ENCODE measurements around the gene INAFM1. TPM values are rescaled to one million over a fixed set of nuclear protein-coding genes. Genes with fewer than 3 reads are reported as not detected.

Gene INAFM1
- total RNA-seq, 1 experiment from 2014 or later = 5.1 TPM

GRCh38 chr19:47319923-47320871 lies 45.5 kb downstream of the INAFM1 start:
- CTCF ChIA-PET = no interaction called here
- Histone ChIP-seq H3F3A (ENCODE audit: low read length, unreplicated experiment) (no peaks in the 10 kb centered on the region), H3K4me3 (ENCODE audit: low read length) (no peak overlapping the region), H3K79me2 (ENCODE audit: low read length) (no peaks in the 10 kb centered on the region), H3K4me2 (ENCODE audit: low read length) (no peak overlapping the region), H3K27me3 (ENCODE audit: low read length) (no peaks in the 10 kb centered on the region), H3K9me2 (replicated peaks; ENCODE audit: low read length) (no peaks in the 10 kb centered on the region), H3K9ac (ENCODE audit: low read length) (no peak overlapping the region), H4K20me1 (ENCODE audit: low read length) (no peaks in the 10 kb centered on the region), H3K27ac (ENCODE audit: low read length) (no peak overlapping the region), H3K9me3 (ENCODE audit: low read length) (no peaks in the 10 kb centered on the region), H3K4me1 (ENCODE audit: insufficient read depth, low read length) (peaks cover 3% of the 10 kb centered on the region; the same call in 1 of the 2 replicates), H3K36me3 (ENCODE audit: low read depth, low read length) (no peaks in the 10 kb centered on the region), H2AFZ (ENCODE audit: low read length) (no peak overlapping the region)
- no peak for TF ChIP-seq EZH2phosphoT487 (IDR thresholded peaks at IDR 0.05; ENCODE audit: borderline replicate concordance, low read length)
- no peak for TF ChIP-seq EZH2 (IDR thresholded peaks at IDR 0.05; ENCODE audit: low read length, unreplicated experiment)
- TF ChIP-seq, protein P1, sequence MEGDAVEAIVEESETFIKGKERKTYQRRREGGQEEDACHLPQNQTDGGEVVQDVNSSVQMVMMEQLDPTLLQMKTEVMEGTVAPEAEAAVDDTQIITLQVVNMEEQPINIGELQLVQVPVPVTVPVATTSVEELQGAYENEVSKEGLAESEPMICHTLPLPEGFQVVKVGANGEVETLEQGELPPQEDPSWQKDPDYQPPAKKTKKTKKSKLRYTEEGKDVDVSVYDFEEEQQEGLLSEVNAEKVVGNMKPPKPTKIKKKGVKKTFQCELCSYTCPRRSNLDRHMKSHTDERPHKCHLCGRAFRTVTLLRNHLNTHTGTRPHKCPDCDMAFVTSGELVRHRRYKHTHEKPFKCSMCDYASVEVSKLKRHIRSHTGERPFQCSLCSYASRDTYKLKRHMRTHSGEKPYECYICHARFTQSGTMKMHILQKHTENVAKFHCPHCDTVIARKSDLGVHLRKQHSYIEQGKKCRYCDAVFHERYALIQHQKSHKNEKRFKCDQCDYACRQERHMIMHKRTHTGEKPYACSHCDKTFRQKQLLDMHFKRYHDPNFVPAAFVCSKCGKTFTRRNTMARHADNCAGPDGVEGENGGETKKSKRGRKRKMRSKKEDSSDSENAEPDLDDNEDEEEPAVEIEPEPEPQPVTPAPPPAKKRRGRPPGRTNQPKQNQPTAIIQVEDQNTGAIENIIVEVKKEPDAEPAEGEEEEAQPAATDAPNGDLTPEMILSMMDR (conservative IDR thresholded peaks at IDR 0.05; ENCODE audit: low read depth, low read length) = no peak
- POLR2A ChIA-PET (ENCODE audit: unreplicated experiment) = no interaction called here
- no TSS peak for BruUV-seq (replicated peaks)
- ATAC-seq = no peak
- DNase-seq = no peak
- intact Hi-C loops (cut with micrococcal nuclease) = no loop called here

DNA sequence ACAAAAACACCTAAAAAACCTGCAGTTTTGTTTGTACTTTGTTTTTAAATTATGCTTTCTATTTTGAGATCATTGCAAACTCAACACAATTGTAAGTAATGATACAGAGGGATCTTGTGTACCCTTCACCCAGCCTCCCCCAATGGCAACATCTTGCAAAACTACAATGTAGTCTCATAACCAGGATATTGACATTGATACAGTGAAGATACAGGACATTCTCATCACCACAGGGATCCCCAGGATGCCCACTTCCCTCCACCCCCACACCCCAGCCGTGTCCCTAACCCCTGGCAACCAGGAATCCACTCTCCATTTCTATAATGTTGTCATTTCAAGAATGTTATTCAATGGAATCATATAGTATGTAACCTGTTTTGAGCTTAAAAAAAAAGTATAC lies 46.9 kb downstream of the INAFM1 start:
- Histone ChIP-seq H3K9me2 (replicated peaks; ENCODE audit: low read length) (no peaks in the 10 kb centered on the region), H3K36me3 (ENCODE audit: low read depth, low read length) (no peaks in the 10 kb centered on the region), H3K4me1 (ENCODE audit: insufficient read depth, low read length) (no peaks in the 10 kb centered on the region), H3K4me2 (ENCODE audit: low read length) (no peak overlapping the region), H3K4me3 (ENCODE audit: low read length) (no peak overlapping the region), H3K9ac (ENCODE audit: low read length) (no peak overlapping the region), H3K79me2 (ENCODE audit: low read length) (no peaks in the 10 kb centered on the region), H4K20me1 (ENCODE audit: low read length) (no peaks in the 10 kb centered on the region), H3F3A (ENCODE audit: low read length, unreplicated experiment) (no peaks in the 10 kb centered on the region), H3K9me3 (ENCODE audit: low read length) (no peaks in the 10 kb centered on the region), H3K27me3 (ENCODE audit: low read length) (no peaks in the 10 kb centered on the region), H3K27ac (ENCODE audit: low read length) (no peak overlapping the region), H2AFZ (ENCODE audit: low read length) (no peak overlapping the region)
- TF ChIP-seq EZH2phosphoT487 (IDR thresholded peaks at IDR 0.05; ENCODE audit: borderline replicate concordance, low read length) (no peak), EZH2 (IDR thresholded peaks at IDR 0.05; ENCODE audit: low read length, unreplicated experiment) (no peak)
- TF ChIP-seq, protein P1 (conservative IDR thresholded peaks at IDR 0.05; ENCODE audit: low read depth, low read length) = no peak
- ChIA-PET POLR2A (ENCODE audit: unreplicated experiment) (no interaction called here), CTCF (no interaction called here)
- DNase-seq (no peak), ATAC-seq (no peak)
- intact Hi-C loops (cut with micrococcal nuclease) = no loop called here
- BruUV-seq (replicated peaks) = no TSS peak

DNA sequence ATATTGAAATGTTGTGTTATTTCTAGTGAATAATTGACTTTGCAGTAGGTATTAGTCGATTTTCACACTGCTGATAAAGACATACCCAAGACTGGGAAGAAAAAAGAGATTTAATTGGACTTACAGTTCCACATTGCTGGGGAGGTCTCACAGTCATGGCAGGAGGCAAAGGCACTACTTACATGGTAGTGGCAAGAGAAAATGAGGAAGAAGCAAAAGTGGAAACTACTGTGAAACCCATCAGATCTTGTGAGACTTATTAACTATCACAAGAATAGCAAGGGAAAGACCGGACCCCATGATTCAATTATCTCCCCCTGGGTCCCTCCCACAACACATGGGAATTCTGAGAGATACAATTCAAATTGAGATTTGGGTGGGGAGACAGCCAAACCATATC lies 47.4 kb downstream of the INAFM1 start:
- TF ChIP-seq EZH2phosphoT487 (IDR thresholded peaks at IDR 0.05; ENCODE audit: borderline replicate concordance, low read length) (no peak), EZH2 (IDR thresholded peaks at IDR 0.05; ENCODE audit: low read length, unreplicated experiment) (no peak)
- TF ChIP-seq, protein P1 (conservative IDR thresholded peaks at IDR 0.05; ENCODE audit: low read depth, low read length) = no peak
- no peak overlapping the region for H2AFZ ChIP-seq (ENCODE audit: low read length)
- CTCF ChIA-PET = no interaction called here
- no peaks in the 10 kb centered on the region for H3K4me1 ChIP-seq (ENCODE audit: insufficient read depth, low read length)
- no peaks in the 10 kb centered on the region for H3K36me3 ChIP-seq (ENCODE audit: low read depth, low read length)
- ATAC-seq (no peak), DNase-seq (no peak)
- H3K27ac ChIP-seq (ENCODE audit: low read length) = no peak overlapping the region
- intact Hi-C loops (cut with micrococcal nuclease) = no loop called here
- H3K4me2 ChIP-seq (ENCODE audit: low read length) = no peak overlapping the region
- no peaks in the 10 kb centered on the region for H3K9me3 ChIP-seq (ENCODE audit: low read length)
- no peaks in the 10 kb centered on the region for H4K20me1 ChIP-seq (ENCODE audit: low read length)
- H3F3A ChIP-seq (ENCODE audit: low read length, unreplicated experiment) = no peaks in the 10 kb centered on the region
- no TSS peak for BruUV-seq (replicated peaks)
- no peak overlapping the region for H3K9ac ChIP-seq (ENCODE audit: low read length)
- H3K4me3 ChIP-seq (ENCODE audit: low read length) = no peak overlapping the region
- H3K27me3 ChIP-seq (ENCODE audit: low read length) = no peaks in the 10 kb centered on the region
- H3K9me2 ChIP-seq (replicated peaks; ENCODE audit: low read length) = no peaks in the 10 kb centered on the region
- no peaks in the 10 kb centered on the region for H3K79me2 ChIP-seq (ENCODE audit: low read length)
- POLR2A ChIA-PET (ENCODE audit: unreplicated experiment) = no interaction called here
